HL-60 (cell line): Measurements from ENCODE around the gene FCMR.

Experiments used
- DNase-seq, 2 experiments: peaks; one replicate each; pipeline ENCODE4 v3.0.0-alpha.2; 2010 to 2020; ENCODE audit warnings: low read depth in 1 of 2, low spot score in 1 of 2
- H3K27ac ChIP-seq: fragments of 250-450 bp; sonication (Bioruptor Pico); replicated peaks from 2 replicates; pipeline ENCODE4 v1.5.1; 2020; ENCODE audit warnings: mild to moderate bottlenecking, moderate library complexity
- H3K27me3 ChIP-seq: fragments of 250-450 bp; sonication (Bioruptor Pico); 2 replicates; pipeline ENCODE4 v1.5.1; 2021; ENCODE audit warnings: mild to moderate bottlenecking, moderate library complexity; ENCODE audit not compliant: insufficient read depth, poor library complexity, severe bottlenecking
- H3K4me3 ChIP-seq: replicated peaks from 2 replicates; pipeline ENCODE4 v1.5.1; 2011; ENCODE audit warnings: mild to moderate bottlenecking, control low read depth, low read length; ENCODE audit not compliant: insufficient read depth
- CTCF ChIP-seq: IDR thresholded peaks from one replicate; pipeline ENCODE4 v1.5.1; 2011; ENCODE audit warnings: low read length, control low read depth, inconsistent platforms; ENCODE audit not compliant: insufficient read depth
- GABPA ChIP-seq: IDR thresholded peaks from 2 replicates; pipeline ENCODE4 v1.6.1; 2012; ENCODE audit warnings: low read depth
- POLR2AphosphoS5 ChIP-seq: IDR thresholded peaks from 2 replicates; pipeline ENCODE4 v1.6.1; 2012; ENCODE audit warnings: low read depth
- REST ChIP-seq: IDR thresholded peaks from 2 replicates; pipeline ENCODE4 v1.6.1; 2012; ENCODE audit warnings: low read depth; ENCODE audit not compliant: insufficient replicate concordance
- SPI1 ChIP-seq: IDR thresholded peaks from 2 replicates; pipeline ENCODE4 v1.6.1; 2012; ENCODE audit warnings: low read depth, mild to moderate bottlenecking, borderline replicate concordance

The FCMR gene

GRCh38 chr1:206897175-206897574, 24.6 kb downstream of the FCMR start, which contains the start of gene IL24:
TSS of gene IL24 (plus strand) at chr1:206897443. CDS start at chr1:206897833, 390 bp downstream.
- Histone ChIP-seq H3K4me3 (no peak within 1 kb of the TSS), H3K27ac (no peak within 1 kb of the TSS), H3K27me3 (peaks cover 3% of the 10 kb centered on the region)
- DNase-seq = no peak
- TF ChIP-seq REST = no peak
- TF ChIP-seq CTCF = no peak
- no peak for TF ChIP-seq SPI1
- TF ChIP-seq GABPA = no peak
- TF ChIP-seq POLR2AphosphoS5 = no peak

GRCh38 chr1:206896261-206896660, 25.5 kb downstream of the FCMR start:
- no peak for DNase-seq
- TF ChIP-seq SPI1 (no peak), POLR2AphosphoS5 (no peak), GABPA (no peak)
- Histone ChIP-seq H3K27me3 (peaks cover 7% of the 10 kb centered on the region), H3K27ac (no peak overlapping the region), H3K4me3 (no peak overlapping the region)

GRCh38 chr1:206895837-206896242, 25.9 kb downstream of the FCMR start:
- DNase-seq = no peak
- Histone ChIP-seq H3K4me3 (no peak overlapping the region), H3K27me3 (peaks cover 7% of the 10 kb centered on the region), H3K27ac (no peak overlapping the region)
- TF ChIP-seq GABPA (no peak), SPI1 (no peak), REST (no peak), CTCF (no peak), POLR2AphosphoS5 (no peak)

- DNase-seq = no peak
- TF ChIP-seq SPI1 = no peak
- TF ChIP-seq POLR2AphosphoS5 = no peak
- no peak overlapping the region for H3K27ac ChIP-seq
Measured at GRCh38 chr1:206895325-206895724, 26.4 kb downstream of the FCMR start.

GRCh38 chr1:206893380-206893779, 28.4 kb downstream of the FCMR start:
- Histone ChIP-seq H3K27ac (no peak overlapping the region), H3K27me3 (peaks cover 6% of the 10 kb centered on the region), H3K4me3 (no peak overlapping the region)
- DNase-seq = no peak
- TF ChIP-seq REST (no peak), POLR2AphosphoS5 (no peak), SPI1 (no peak), GABPA (no peak), CTCF (no peak)

More at GRCh38 chr1:206895325-206895724, 26.4 kb downstream of the FCMR start:
- H3K4me3 ChIP-seq = no peak overlapping the region
- H3K27me3 ChIP-seq = peaks cover 7% of the 10 kb centered on the region
